ENCODE results near the gene ZNF670. TPM values are rescaled to one million over a fixed set of nuclear protein-coding genes. Genes with fewer than 3 reads are reported as not detected.

The ZNF670 gene
- polyA plus RNA-seq, 1 donor from 2014 or later, result 9.3 TPM

DNA sequence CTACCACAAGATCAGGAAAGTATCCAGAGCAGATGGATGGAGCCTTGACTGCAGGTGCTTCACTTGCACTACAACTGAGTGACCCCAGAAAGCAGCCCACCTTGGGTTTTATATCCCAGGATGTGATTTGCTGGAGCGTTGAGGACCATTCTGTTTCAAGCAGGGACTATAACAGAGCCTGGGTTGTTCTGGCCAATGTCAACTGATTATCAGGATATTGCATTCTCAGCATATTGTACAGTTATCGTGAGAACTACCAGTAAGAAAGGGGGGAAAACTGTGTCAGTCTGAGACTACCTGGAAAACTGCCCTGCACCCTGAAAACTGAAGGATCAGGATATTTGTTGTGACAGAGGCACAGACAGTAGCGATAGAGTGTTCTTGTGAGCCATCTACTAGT, 17.5 kb upstream of the ZNF670 start:
- Histone ChIP-seq H2AFZ (ENCODE audit: low read depth, low read length) (no peak overlapping the region), H3K4me2 (ENCODE audit: low read length) (no peak overlapping the region), H3K79me2 (replicated peaks; ENCODE audit: insufficient read depth, low read length) (peaks cover 20% of the 10 kb centered on the region), H3K4me3 (ENCODE audit: low read length) (no peak overlapping the region), H3K27me3 (ENCODE audit: insufficient read depth, low read depth, low read length) (no peaks in the 10 kb centered on the region), H3K9me3 (ENCODE audit: low read length) (peaks cover 9% of the 10 kb centered on the region), H3K9me2 (ENCODE audit: insufficient read depth, low read length) (no peaks in the 10 kb centered on the region), H4K20me1 (ENCODE audit: insufficient read depth) (no peaks in the 10 kb centered on the region), H3K9ac (ENCODE audit: low read length) (no peak overlapping the region), H3K36me3 (ENCODE audit: insufficient read depth, low read length) (peaks cover 43% of the 10 kb centered on the region), H3K27ac (ENCODE audit: low read length) (no peak overlapping the region), H3F3A (ENCODE audit: insufficient read depth, low read length, poor library complexity, severe bottlenecking) (no peaks in the 10 kb centered on the region)
- TF ChIP-seq EP300 (conservative IDR thresholded peaks at IDR 0.05; ENCODE audit: poor library complexity, severe bottlenecking) (no peak), SMC3 (conservative IDR thresholded peaks at IDR 0.05; ENCODE audit: poor library complexity) (no peak)
- TF ChIP-seq, protein P1, sequence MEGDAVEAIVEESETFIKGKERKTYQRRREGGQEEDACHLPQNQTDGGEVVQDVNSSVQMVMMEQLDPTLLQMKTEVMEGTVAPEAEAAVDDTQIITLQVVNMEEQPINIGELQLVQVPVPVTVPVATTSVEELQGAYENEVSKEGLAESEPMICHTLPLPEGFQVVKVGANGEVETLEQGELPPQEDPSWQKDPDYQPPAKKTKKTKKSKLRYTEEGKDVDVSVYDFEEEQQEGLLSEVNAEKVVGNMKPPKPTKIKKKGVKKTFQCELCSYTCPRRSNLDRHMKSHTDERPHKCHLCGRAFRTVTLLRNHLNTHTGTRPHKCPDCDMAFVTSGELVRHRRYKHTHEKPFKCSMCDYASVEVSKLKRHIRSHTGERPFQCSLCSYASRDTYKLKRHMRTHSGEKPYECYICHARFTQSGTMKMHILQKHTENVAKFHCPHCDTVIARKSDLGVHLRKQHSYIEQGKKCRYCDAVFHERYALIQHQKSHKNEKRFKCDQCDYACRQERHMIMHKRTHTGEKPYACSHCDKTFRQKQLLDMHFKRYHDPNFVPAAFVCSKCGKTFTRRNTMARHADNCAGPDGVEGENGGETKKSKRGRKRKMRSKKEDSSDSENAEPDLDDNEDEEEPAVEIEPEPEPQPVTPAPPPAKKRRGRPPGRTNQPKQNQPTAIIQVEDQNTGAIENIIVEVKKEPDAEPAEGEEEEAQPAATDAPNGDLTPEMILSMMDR (IDR thresholded peaks at IDR 0.05; ENCODE audit: poor library complexity, severe bottlenecking), result no peak
- TF ChIP-seq, protein P2, sequence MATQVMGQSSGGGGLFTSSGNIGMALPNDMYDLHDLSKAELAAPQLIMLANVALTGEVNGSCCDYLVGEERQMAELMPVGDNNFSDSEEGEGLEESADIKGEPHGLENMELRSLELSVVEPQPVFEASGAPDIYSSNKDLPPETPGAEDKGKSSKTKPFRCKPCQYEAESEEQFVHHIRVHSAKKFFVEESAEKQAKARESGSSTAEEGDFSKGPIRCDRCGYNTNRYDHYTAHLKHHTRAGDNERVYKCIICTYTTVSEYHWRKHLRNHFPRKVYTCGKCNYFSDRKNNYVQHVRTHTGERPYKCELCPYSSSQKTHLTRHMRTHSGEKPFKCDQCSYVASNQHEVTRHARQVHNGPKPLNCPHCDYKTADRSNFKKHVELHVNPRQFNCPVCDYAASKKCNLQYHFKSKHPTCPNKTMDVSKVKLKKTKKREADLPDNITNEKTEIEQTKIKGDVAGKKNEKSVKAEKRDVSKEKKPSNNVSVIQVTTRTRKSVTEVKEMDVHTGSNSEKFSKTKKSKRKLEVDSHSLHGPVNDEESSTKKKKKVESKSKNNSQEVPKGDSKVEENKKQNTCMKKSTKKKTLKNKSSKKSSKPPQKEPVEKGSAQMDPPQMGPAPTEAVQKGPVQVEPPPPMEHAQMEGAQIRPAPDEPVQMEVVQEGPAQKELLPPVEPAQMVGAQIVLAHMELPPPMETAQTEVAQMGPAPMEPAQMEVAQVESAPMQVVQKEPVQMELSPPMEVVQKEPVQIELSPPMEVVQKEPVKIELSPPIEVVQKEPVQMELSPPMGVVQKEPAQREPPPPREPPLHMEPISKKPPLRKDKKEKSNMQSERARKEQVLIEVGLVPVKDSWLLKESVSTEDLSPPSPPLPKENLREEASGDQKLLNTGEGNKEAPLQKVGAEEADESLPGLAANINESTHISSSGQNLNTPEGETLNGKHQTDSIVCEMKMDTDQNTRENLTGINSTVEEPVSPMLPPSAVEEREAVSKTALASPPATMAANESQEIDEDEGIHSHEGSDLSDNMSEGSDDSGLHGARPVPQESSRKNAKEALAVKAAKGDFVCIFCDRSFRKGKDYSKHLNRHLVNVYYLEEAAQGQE (IDR thresholded peaks at IDR 0.05; ENCODE audit: borderline replicate concordance), result no peak

DNA sequence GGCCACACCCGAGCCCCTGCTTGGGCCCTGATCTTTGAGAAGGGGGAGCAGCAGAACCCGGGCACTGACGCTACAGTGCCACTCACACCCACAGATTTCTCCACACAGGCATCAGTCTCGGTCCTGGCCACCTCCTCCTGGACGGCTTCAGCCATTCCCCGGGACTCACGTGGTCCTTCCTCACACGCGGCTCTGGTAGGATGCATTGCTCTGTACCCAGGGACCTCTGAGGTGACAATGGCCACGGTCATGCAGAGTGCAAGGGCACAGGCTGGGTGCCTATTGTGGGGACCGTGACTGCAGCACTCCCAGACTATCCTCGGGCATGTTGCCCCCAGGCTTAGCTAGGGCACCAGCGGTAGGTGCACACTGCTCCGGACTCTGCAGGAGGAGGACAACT, 11.8 kb upstream of the ZNF670 start:
- Histone ChIP-seq H3K4me3 (ENCODE audit: low read length) (no peak overlapping the region), H3K79me2 (replicated peaks; ENCODE audit: insufficient read depth, low read length) (no peaks in the 10 kb centered on the region), H3F3A (ENCODE audit: insufficient read depth, low read length, poor library complexity, severe bottlenecking) (no peaks in the 10 kb centered on the region), H3K27me3 (ENCODE audit: insufficient read depth, low read depth, low read length) (no peaks in the 10 kb centered on the region), H4K20me1 (ENCODE audit: insufficient read depth) (no peaks in the 10 kb centered on the region), H3K36me3 (ENCODE audit: insufficient read depth, low read length) (no peaks in the 10 kb centered on the region), H3K9ac (ENCODE audit: low read length) (no peak overlapping the region), H2AFZ (ENCODE audit: low read depth, low read length) (no peak overlapping the region), H3K9me2 (ENCODE audit: insufficient read depth, low read length) (no peaks in the 10 kb centered on the region), H3K4me2 (ENCODE audit: low read length) (no peak overlapping the region), H3K27ac (ENCODE audit: low read length) (no peak overlapping the region), H3K9me3 (ENCODE audit: low read length) (no peaks in the 10 kb centered on the region)
- TF ChIP-seq SMC3 (conservative IDR thresholded peaks at IDR 0.05; ENCODE audit: poor library complexity) (no peak), EP300 (conservative IDR thresholded peaks at IDR 0.05; ENCODE audit: poor library complexity, severe bottlenecking) (no peak), MXI1 (conservative IDR thresholded peaks at IDR 0.05; ENCODE audit: poor library complexity, severe bottlenecking) (no peak), POLR2AphosphoS5 (IDR thresholded peaks at IDR 0.05) (no peak), EZH2 (IDR thresholded peaks at IDR 0.05; ENCODE audit: borderline replicate concordance, insufficient read depth, low read length, poor library complexity, severe bottlenecking) (no peak)
